Breast epithelium (tissue), 4 donors: ENCODE data around the gene ATP6V1A. TPM values are rescaled to one million over a fixed set of nuclear protein-coding genes. Genes with fewer than 3 reads are reported as not detected.

Source experiments
- DNase-seq, 2 donors: peaks; one replicate each; pipeline ENCODE4 v3.0.0-alpha.2; 2019; ENCODE audit warnings: low spot score in 2 of 2
- H3K27ac ChIP-seq, 2 donors: fragments of 200-600 bp; sonication (generic) in 1 of 2; one replicate each; pipeline ENCODE4 v1.5.1; 2016 to 2019; ENCODE audit warnings: mild to moderate bottlenecking in 1 of 2
- H3K27me3 ChIP-seq, 2 donors: fragments of 200-600 bp; sonication (generic) in 1 of 2; one replicate each; pipeline versions ENCODE4 v1.5.1 to v1.6.0; 2017 to 2019; ENCODE audit warnings: control low read depth in 1 of 2, mild to moderate bottlenecking in 1 of 2
- H3K36me3 ChIP-seq: fragments of 200-600 bp; one replicate; pipeline ENCODE4 v1.5.1; 2019
- H3K4me1 ChIP-seq, 2 donors: fragments of 200-600 bp; sonication (generic); one replicate each; pipeline ENCODE4 v1.5.1; 2016 to 2019; ENCODE audit warnings: control low read depth in 1 of 2
- H3K4me3 ChIP-seq, 3 donors: fragments of 200-600 bp; sonication (generic); 1 replicate in 2 of 3; 2 replicates in 1 of 3; pipeline ENCODE4 v1.5.1; 2016 to 2019; ENCODE audit warnings: mild to moderate bottlenecking in 3 of 3, moderate library complexity in 2 of 3
- H3K9me3 ChIP-seq, 2 donors: fragments of 200-600 bp; sonication (generic) in 1 of 2; one replicate each; pipeline ENCODE4 v1.5.1; 2016 to 2019; ENCODE audit warnings: control low read depth in 1 of 2
- CTCF ChIP-seq, 3 donors: fragments of 450-650 bp; IDR thresholded peaks; one replicate each; pipeline ENCODE4 v1.5.1; 2016 to 2017; ENCODE audit warnings: antibody characterized with exemption in 3 of 3, mild to moderate bottlenecking in 3 of 3, moderate library complexity in 3 of 3
- POLR2A ChIP-seq: fragments of 450-650 bp; IDR thresholded peaks from one replicate; pipeline ENCODE4 v1.6.1; 2016; ENCODE audit warnings: antibody characterized with exemption, mild to moderate bottlenecking, moderate library complexity
- POLR2AphosphoS5 ChIP-seq, 3 donors: sonication (generic); formaldehyde crosslinking; IDR thresholded peaks; one replicate each; pipeline ENCODE4 v1.6.1; 2017; ENCODE audit warnings: antibody characterized with exemption in 3 of 3
- intact Hi-C: fragments of 100-400 bp; cut with DNase I; formaldehyde crosslinking; loops from one replicate; pipeline ENCODE4 v1.15.1; 2023; ENCODE audit warnings: low total_unique reads
- total RNA-seq, 3 donors: library from RNA; depleted of rRNA; stranded (reverse); fragments of >200 nt; gene quantifications; one replicate each; pipeline ENCODE4 v1.1.0, GENCODE V29; 2016

The ATP6V1A gene
- total RNA-seq, 3 donors from 2014 or later, result 44.6 to 68.5 (median 48.6) TPM

- no peaks in the 10 kb centered on the region for H3K36me3 ChIP-seq
- intact Hi-C loops, result no loop called here
- DNase-seq, result no peak
- H3K4me3 ChIP-seq, result no peak overlapping the region
- H3K4me1 ChIP-seq, result no peaks in the 10 kb centered on the region
- H3K9me3 ChIP-seq, result no peaks in the 10 kb centered on the region
- no peaks in the 10 kb centered on the region for H3K27me3 ChIP-seq
- no peak for TF ChIP-seq POLR2AphosphoS5 (IDR thresholded peaks at IDR 0.05)
- no peak for TF ChIP-seq CTCF (IDR thresholded peaks at IDR 0.05)
- no peak for TF ChIP-seq POLR2A
- H3K27ac ChIP-seq, result no peak overlapping the region
These were observed 82.9 kb downstream of the ATP6V1A start for GRCh38 chr3:113829576-113830354.

GRCh38 chr3:113831103-113831355, 84.2 kb downstream of the ATP6V1A start:
- no peak for DNase-seq
- Histone ChIP-seq H3K4me3 (no peak overlapping the region), H3K9me3 (no peaks in the 10 kb centered on the region), H3K4me1 (no peaks in the 10 kb centered on the region), H3K27me3 (no peaks in the 10 kb centered on the region), H3K36me3 (no peaks in the 10 kb centered on the region), H3K27ac (no peak overlapping the region)
- intact Hi-C loops, result no loop called here
- no peak for TF ChIP-seq CTCF (IDR thresholded peaks at IDR 0.05)
- no peak for TF ChIP-seq POLR2A
- no peak for TF ChIP-seq POLR2AphosphoS5 (IDR thresholded peaks at IDR 0.05)

DNA sequence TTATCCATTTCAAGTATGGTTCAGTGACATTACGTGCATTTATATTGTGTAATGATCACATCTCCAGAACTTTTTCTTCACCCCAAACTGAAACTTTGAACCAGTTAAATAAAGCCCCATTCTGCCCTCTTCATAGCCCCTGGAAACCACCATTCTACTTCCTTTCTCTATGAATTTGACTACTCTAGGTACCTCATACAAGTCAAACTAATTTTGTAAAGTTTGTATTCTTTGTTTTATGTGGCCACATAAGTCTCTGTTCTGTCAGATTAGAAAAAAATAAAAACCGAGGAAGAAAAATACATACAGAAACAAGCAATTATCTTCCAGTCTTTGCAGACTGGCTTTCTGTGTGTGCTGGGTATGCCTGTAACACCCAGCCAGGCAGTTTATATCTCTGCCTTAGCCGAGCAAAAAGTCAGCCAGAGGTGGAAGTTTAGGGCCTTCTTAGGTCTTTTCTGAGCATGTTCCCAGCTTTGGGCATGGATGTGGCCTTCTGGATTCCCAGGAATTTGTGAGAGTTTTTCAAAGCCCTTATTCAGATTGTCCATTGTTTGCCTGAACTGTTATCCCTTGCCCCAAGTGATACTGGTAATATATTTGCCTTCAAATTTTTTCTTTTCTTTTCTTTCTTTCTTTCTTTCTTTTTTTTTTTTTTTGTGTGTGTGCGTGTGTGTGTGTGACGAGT, 85.8 kb downstream of the ATP6V1A start:
- DNase-seq, result peak in 1 of 2 donors; percentile 30
- Histone ChIP-seq H3K27ac (peak overlapping the region in 1 of 2 donors; percentile 13), H3K4me3 (no peak overlapping the region), H3K4me1 (no peaks in the 10 kb centered on the region), H3K27me3 (no peaks in the 10 kb centered on the region), H3K9me3 (no peaks in the 10 kb centered on the region), H3K36me3 (no peaks in the 10 kb centered on the region)
- no peak for TF ChIP-seq POLR2A
- no peak for TF ChIP-seq CTCF (IDR thresholded peaks at IDR 0.05)
- TF ChIP-seq POLR2AphosphoS5 (IDR thresholded peaks at IDR 0.05), result no peak
- intact Hi-C loops, result no loop called here

- DNase-seq, result no peak
- intact Hi-C loops, result no loop called here
- TF ChIP-seq CTCF (IDR thresholded peaks at IDR 0.05) (no peak), POLR2AphosphoS5 (IDR thresholded peaks at IDR 0.05) (no peak), POLR2A (no peak)
- Histone ChIP-seq H3K36me3 (no peaks in the 10 kb centered on the region), H3K9me3 (no peaks in the 10 kb centered on the region), H3K4me3 (no peak overlapping the region), H3K27me3 (no peaks in the 10 kb centered on the region), H3K27ac (no peak overlapping the region), H3K4me1 (no peaks in the 10 kb centered on the region)
These were observed 88.1 kb downstream of the ATP6V1A start for GRCh38 chr3:113834983-113835382.

GRCh38 chr3:113838631-113839209, 91.9 kb downstream of the ATP6V1A start, which contains the start of gene GRAMD1C:
Gene GRAMD1C (plus strand): TSS chr3:113838788. CDS start chr3:113838910, 122 bp downstream.
- Histone ChIP-seq H3K9me3 (no peaks in the 10 kb centered on the region), H3K27ac (peak within 1 kb of the TSS; percentile 48 to 82), H3K27me3 (no peaks in the 10 kb centered on the region), H3K36me3 (no peaks in the 10 kb centered on the region), H3K4me3 (peak within 1 kb of the TSS; percentile 49 to 71 (median 64)), H3K4me1 (no peaks in the 10 kb centered on the region)
- intact Hi-C loops, result no loop called here
- TF ChIP-seq POLR2A (no peak), CTCF (IDR thresholded peaks at IDR 0.05) (peak; percentile 54 to 88 (median 77)), POLR2AphosphoS5 (IDR thresholded peaks at IDR 0.05) (peak; percentile 12 to 44 (median 39))
- peak; percentile 79 to 80 for DNase-seq
